Transverse colon (tissue), 4 donors: ENCODE measurements around the gene GYPE. TPM values are rescaled to one million over a fixed set of nuclear protein-coding genes. Genes with fewer than 3 reads are reported as not detected.
"Not testable (repeated sequence)": the region's sequence is repeated elsewhere in the genome, so short reads cannot be mapped to it uniquely, and the experiment has no call there.

ENCODE experiments used
- DNase-seq: peaks from one replicate; pipeline ENCODE4 v3.0.0-alpha.2; 2019
- H3K27ac ChIP-seq, 4 donors: fragments of 200-600 bp; sonication (generic); 2 replicates each; pipeline ENCODE4 v1.5.1; 2016 to 2018; ENCODE audit warnings: inconsistent platforms in 4 of 4
- H3K27me3 ChIP-seq: fragments of 200-600 bp; sonication (generic); 2 replicates; pipeline ENCODE4 v1.5.1; 2017; ENCODE audit warnings: inconsistent platforms
- H3K36me3 ChIP-seq, 4 donors: fragments of 200-600 bp; sonication (generic); 2 replicates each; pipeline ENCODE4 v1.5.1; 2017 to 2019; ENCODE audit warnings: inconsistent platforms in 4 of 4
- H3K4me1 ChIP-seq, 4 donors: fragments of 200-600 bp; sonication (generic); 2 replicates each; pipeline ENCODE4 v1.5.1; 2017 to 2020; ENCODE audit warnings: inconsistent platforms in 4 of 4
- H3K4me3 ChIP-seq, 4 donors: fragments of 200-600 bp; sonication (generic); 1 replicate in 1 of 4; 2 replicates in 3 of 4; pipeline versions ENCODE4 v1.5.1 to v1.6.1; 2017 to 2019; ENCODE audit warnings: inconsistent platforms in 4 of 4
- H3K9me3 ChIP-seq, 2 donors: fragments of 200-600 bp; sonication (generic); 2 replicates each; pipeline ENCODE4 v1.5.1; 2017 to 2019; ENCODE audit warnings: inconsistent platforms in 2 of 2
- CTCF ChIP-seq, 5 experiments: fragments of 200-600 bp in 3 of 5; fragments of 450-650 bp in 2 of 5; sonication (generic) in 3 of 5; IDR thresholded peaks; 1 replicate in 2 of 5; 2 replicates in 3 of 5; pipeline ENCODE4 v1.5.1; 2016 to 2017; ENCODE audit warnings: antibody characterized with exemption in 5 of 5, inconsistent platforms in 3 of 5, mild to moderate bottlenecking in 2 of 5, moderate library complexity in 1 of 5
- EP300 ChIP-seq: sonication (generic); formaldehyde crosslinking; IDR thresholded peaks from one replicate; pipeline ENCODE4 v1.6.1; 2017; ENCODE audit warnings: antibody characterized with exemption, low read depth
- POLR2A ChIP-seq: fragments of 450-650 bp; IDR thresholded peaks from one replicate; pipeline ENCODE4 v1.6.1; 2016; ENCODE audit warnings: antibody characterized with exemption, mild to moderate bottlenecking, moderate library complexity
- POLR2AphosphoS5 ChIP-seq, 3 donors: sonication (generic); formaldehyde crosslinking; IDR thresholded peaks; one replicate each; pipeline ENCODE4 v1.6.1; 2016; ENCODE audit warnings: antibody characterized with exemption in 3 of 3
- WGBS, 2 donors: methylation state at CpG; one replicate each; pipeline ENCODE4 v1.1.5; 2018; ENCODE audit warnings: low coverage in 1 of 2; 5-methylcytosine and 5-hydroxymethylcytosine counted together
- in situ Hi-C, 4 donors: fragments of 200-750 bp; cut with MboI; loops; one replicate each; pipeline versions ENCODE4 v1.15.0 to v1.15.1; 2017; ENCODE audit warnings: low sequenced_read_pairs in 3 of 4, low pct_ligation_motif_present in 1 of 4, low pct_unique_long_range_greater_than_20kb in 1 of 4
- intact Hi-C: fragments of 100-400 bp; cut with DNase I; formaldehyde crosslinking; loops from one replicate; pipeline ENCODE4 v1.15.1; 2023; ENCODE audit warnings: low total_unique reads
- total RNA-seq, 4 donors: library from RNA; depleted of rRNA; stranded (reverse); fragments of >200 nt; gene quantifications; one replicate each; pipeline ENCODE4 v1.1.0, GENCODE V29; 2016

GYPE gene
- total RNA-seq, 4 donors from 2014 or later, result not detected

GRCh38 chr4:143921181-143921580, 15.8 kb upstream of the GYPE start:
- Histone ChIP-seq H3K27me3 (no peaks in the 10 kb centered on the region), H3K36me3 (no peaks in the 10 kb centered on the region), H3K27ac (no peak overlapping the region), H3K4me3 (no peak overlapping the region), H3K9me3 (no peaks in the 10 kb centered on the region), H3K4me1 (no peaks in the 10 kb centered on the region)
- WGBS, 2 donors, result 58 to 79% methylated on average over 4 to 6 of the region's 6 CpGs
- TF ChIP-seq CTCF (IDR thresholded peaks at IDR 0.05), result no peak
- TF ChIP-seq POLR2A, result no peak
- no peak for TF ChIP-seq POLR2AphosphoS5 (IDR thresholded peaks at IDR 0.05)
- TF ChIP-seq EP300, result no peak
- in situ Hi-C loops (no loop called here), intact Hi-C loops (no loop called here)
- DNase-seq, result no peak

- DNase-seq, H3K9me3 ChIP-seq, intact Hi-C loops, H3K27me3 ChIP-seq, H3K27ac ChIP-seq, H3K36me3 ChIP-seq, in situ Hi-C loops, H3K4me1 ChIP-seq, H3K4me3 ChIP-seq: not testable (repeated sequence)
- 94 to 96% methylated on average over 3 to 5 of the region's 5 CpGs for WGBS, 2 donors
These were observed 11.1 kb upstream of the GYPE start for GRCh38 chr4:143916485-143916884.

- H3K4me1 ChIP-seq, intact Hi-C loops, DNase-seq, in situ Hi-C loops, H3K36me3 ChIP-seq, H3K9me3 ChIP-seq, H3K27me3 ChIP-seq, H3K27ac ChIP-seq: not testable (repeated sequence)
- WGBS, 2 donors, result 67 to 73% methylated on average over 1 to 2 of the region's 2 CpGs
- H3K4me3 ChIP-seq, result peak overlapping the region in 1 of 4 donors; percentile 43
These were observed 7.1 kb upstream of the GYPE start for GRCh38 chr4:143912478-143912877.

GRCh38 chr4:143911528-143912417, 6.4 kb upstream of the GYPE start:
- H3K9me3 ChIP-seq, H3K27me3 ChIP-seq, H3K36me3 ChIP-seq, H3K4me1 ChIP-seq, intact Hi-C loops, in situ Hi-C loops: not testable (repeated sequence)
- Histone ChIP-seq H3K4me3 (peak overlapping the region in 3 of 4 donors; percentile 8 to 43 (median 29)), H3K27ac (peak overlapping the region in 1 of 4 donors; percentile 45)
- peak; percentile 15 for DNase-seq
- 49% methylated on average over 59 of the region's 59 CpGs; no CpG with 5 or more reads in 1 of the 2 donors for WGBS, 2 donors

- H3K27me3 ChIP-seq, H3K27ac ChIP-seq, DNase-seq, H3K4me3 ChIP-seq, H3K4me1 ChIP-seq, in situ Hi-C loops, H3K36me3 ChIP-seq, H3K9me3 ChIP-seq, intact Hi-C loops: not testable (repeated sequence)
- WGBS, 2 donors, result 56 to 61% methylated on average over 2 of the region's 2 CpGs
These were observed 5.5 kb upstream of the GYPE start for GRCh38 chr4:143910906-143911305.

GRCh38 chr4:143907811-143908210, 2.5 kb upstream of the GYPE start:
- in situ Hi-C loops, H3K9me3 ChIP-seq, DNase-seq, H3K27me3 ChIP-seq, H3K36me3 ChIP-seq, H3K4me1 ChIP-seq, intact Hi-C loops, H3K27ac ChIP-seq, H3K4me3 ChIP-seq: not testable (repeated sequence)
- TF ChIP-seq CTCF (IDR thresholded peaks at IDR 0.05), result peak in 3 of 5 experiments; percentile 10 to 34 (median 12)
- 12 to 20% methylated on average over 3 of the region's 3 CpGs for WGBS, 2 donors

- H3K36me3 ChIP-seq, intact Hi-C loops, H3K9me3 ChIP-seq, DNase-seq, H3K4me3 ChIP-seq, H3K27me3 ChIP-seq, in situ Hi-C loops, H3K4me1 ChIP-seq, H3K27ac ChIP-seq: not testable (repeated sequence)
These were observed 928 bp downstream of the GYPE start for GRCh38 chr4:143904431-143904830.

- H3K9me3 ChIP-seq, in situ Hi-C loops, H3K4me1 ChIP-seq, H3K27ac ChIP-seq, DNase-seq, intact Hi-C loops, H3K36me3 ChIP-seq, H3K4me3 ChIP-seq, H3K27me3 ChIP-seq: not testable (repeated sequence)
- 0 to 73% methylated on average over 1 to 4 of the region's 4 CpGs for WGBS, 2 donors
These were observed 15.0 kb downstream of the GYPE start for GRCh38 chr4:143890323-143890722.

GRCh38 chr4:143888189-143888588, 17.2 kb downstream of the GYPE start:
- DNase-seq, H3K27ac ChIP-seq, H3K27me3 ChIP-seq, in situ Hi-C loops, H3K4me3 ChIP-seq, H3K9me3 ChIP-seq, intact Hi-C loops, H3K36me3 ChIP-seq, H3K4me1 ChIP-seq: not testable (repeated sequence)
- no CpG with 5 or more reads among the region's 3 CpGs for WGBS, 2 donors
